SH-SY5Y (cell line): ENCODE results near the gene MYO1B.

Source experiments
- GATA2 ChIP-seq: IDR thresholded peaks from 2 replicates; pipeline ENCODE4 v1.6.1; 2011; ENCODE audit warnings: mild to moderate bottlenecking, low read depth, low read length
- GATA3 ChIP-seq: IDR thresholded peaks from 2 replicates; pipeline ENCODE4 v1.6.1; 2011; ENCODE audit warnings: low read depth, mild to moderate bottlenecking, low read length, moderate library complexity

- TF ChIP-seq GATA2 (no peak), GATA3 (no peak)
Observed at GRCh38 chr2:191245046-191245868, at the start of gene MYO1B.
